Measurements from ENCODE around the gene SHFL. TPM values are rescaled to one million over a fixed set of nuclear protein-coding genes. Genes with fewer than 3 reads are reported as not detected.

SHFL gene
- total and polyA plus RNA-seq, 8 donors: 7.9 to 41.0 (median 15.4) TPM

- Histone ChIP-seq H3K4me1 (no peaks in the 10 kb centered on the region), H3K27ac (no peak overlapping the region), H3K36me3 (peaks cover 0 to 48% (median 6%) of the 10 kb centered on the region in 3 donors), H3K9me3 (no peaks in the 10 kb centered on the region), H3K4me3 (no peak overlapping the region), H3K27me3 (no peaks in the 10 kb centered on the region)
- FAIRE-seq (no peak), DNase-seq (no peak), ATAC-seq (no peak)
- WGBS, 2 donors: 96 to 97% methylated on average over 18 of the region's 18 CpGs
- intact Hi-C loops (cut with DNase I): no loop called here
- no peak for TF ChIP-seq CTCF (IDR thresholded peaks at IDR 0.05)
Observed at GRCh38 chr19:10141973-10142372, 55.9 kb downstream of the SHFL start.

Small RNA genes lying within 50 kb of the gene (microRNA-seq; reads per million reads assigned to microRNA genes)
- gene MIR5589: 0 reads per million in 2 donors

Other genes starting within 250 kb of the SHFL start
- 10 to 100 TPM in 2 of 6 donors, 1 to 10 TPM in 4; 2.4 to 10.6 (median 6.6) TPM for gene OLFM2, start 149.8 kb upstream of the SHFL start, total RNA-seq
- 10 to 100 TPM; 12.4 to 27.4 TPM for gene OLFM2, start 149.8 kb upstream of the SHFL start, polyA plus RNA-seq
- gene COL5A3, start 75.8 kb upstream of the SHFL start, total RNA-seq: 1 to 10 TPM; 1.0 to 4.0 (median 2.0) TPM
- 1 to 10 TPM; 6.4 to 8.7 TPM for gene COL5A3, start 75.8 kb upstream of the SHFL start, polyA plus RNA-seq
- gene RDH8, start 72.8 kb upstream of the SHFL start, total RNA-seq: not detected
- not detected for gene RDH8, start 72.8 kb upstream of the SHFL start, polyA plus RNA-seq
- gene ANGPTL6, start 16.4 kb downstream of the SHFL start, total RNA-seq: 1 to 10 TPM in 1 of 6 donors, under 1 TPM in 5; 0.12 to 1.1 (median 0.74) TPM
- 1 to 10 TPM; 1.2 to 1.7 TPM for gene ANGPTL6, start 16.4 kb downstream of the SHFL start, polyA plus RNA-seq
- 10 to 100 TPM in 5 of 6 donors, 1 to 10 TPM in 1; 9.3 to 32.0 (median 15.8) TPM for gene PPAN, start 20.0 kb downstream of the SHFL start, total RNA-seq
- 10 to 100 TPM; 55.9 to 67.9 TPM for gene PPAN, start 20.0 kb downstream of the SHFL start, polyA plus RNA-seq
- gene P2RY11, start 25.4 kb downstream of the SHFL start, total RNA-seq: 1 to 10 TPM; 2.5 to 8.5 (median 5.8) TPM
- 10 to 100 TPM; 17.4 TPM for gene P2RY11, start 25.4 kb downstream of the SHFL start, polyA plus RNA-seq
- 100 to 1,000 TPM; 146 to 215 (median 181) TPM for gene EIF3G, start 33.6 kb downstream of the SHFL start, total RNA-seq
- 100 to 1,000 TPM; 169 to 228 TPM for gene EIF3G, start 33.6 kb downstream of the SHFL start, polyA plus RNA-seq
- 10 to 100 TPM; 11.4 to 27.5 (median 15.4) TPM for gene DNMT1, start 108.6 kb downstream of the SHFL start, total RNA-seq
- 10 to 100 TPM; 26.4 to 28.7 TPM for gene DNMT1, start 108.6 kb downstream of the SHFL start, polyA plus RNA-seq
- 1 to 10 TPM; 1.9 to 4.8 (median 3.0) TPM for gene S1PR2, start 145.0 kb downstream of the SHFL start, total RNA-seq
- gene S1PR2, start 145.0 kb downstream of the SHFL start, polyA plus RNA-seq: 1 to 10 TPM; 1.6 to 2.0 TPM
- 10 to 100 TPM in 4 of 6 donors, 1 to 10 TPM in 2; 9.9 to 17.6 (median 14.9) TPM for gene MRPL4, start 165.9 kb downstream of the SHFL start, total RNA-seq
- gene MRPL4, start 165.9 kb downstream of the SHFL start, polyA plus RNA-seq: 10 to 100 TPM; 23.5 to 34.4 TPM
- gene ICAM1, start 184.8 kb downstream of the SHFL start, total RNA-seq: 10 to 100 TPM in 2 of 6 donors, 1 to 10 TPM in 4; 2.2 to 32.4 (median 5.7) TPM
- gene ICAM1, start 184.8 kb downstream of the SHFL start, polyA plus RNA-seq: 10 to 100 TPM in 1 of 2 donors, 1 to 10 TPM in 1; 7.2 to 13.5 TPM
- under 1 TPM in 5 of 6 donors, not detected in 1; 0.13 to 0.56 (median 0.20) TPM for gene ICAM4, start 200.6 kb downstream of the SHFL start, total RNA-seq
- under 1 TPM in 1 of 2 donors, not detected in 1; 0.27 TPM for gene ICAM4, start 200.6 kb downstream of the SHFL start, polyA plus RNA-seq
- gene ICAM5, start 203.6 kb downstream of the SHFL start, total RNA-seq: under 1 TPM in 5 of 6 donors, not detected in 1; 0.08 to 0.22 (median 0.17) TPM
- gene ICAM5, start 203.6 kb downstream of the SHFL start, polyA plus RNA-seq: under 1 TPM; 0.26 to 0.30 TPM
- gene ZGLP1, start 223.5 kb downstream of the SHFL start, total RNA-seq: 1 to 10 TPM in 4 of 6 donors, under 1 TPM in 2; 0.91 to 3.0 (median 1.5) TPM
- gene ZGLP1, start 223.5 kb downstream of the SHFL start, polyA plus RNA-seq: 10 to 100 TPM; 37.6 to 44.0 TPM
- 10 to 100 TPM in 2 of 6 donors, 1 to 10 TPM in 4; 5.5 to 10.9 (median 8.7) TPM for gene FDX2, start 229.7 kb downstream of the SHFL start, total RNA-seq
- gene FDX2, start 229.7 kb downstream of the SHFL start, polyA plus RNA-seq: 10 to 100 TPM; 25.0 to 30.3 TPM
- gene RAVER1, start 247.2 kb downstream of the SHFL start, total RNA-seq: 10 to 100 TPM in 4 of 6 donors, 1 to 10 TPM in 2; 6.0 to 17.3 (median 13.6) TPM
- 1 to 10 TPM; 9.4 TPM for gene RAVER1, start 247.2 kb downstream of the SHFL start, polyA plus RNA-seq